ENCODE results near the gene SERGEF. TPM values are rescaled to one million over a fixed set of nuclear protein-coding genes. Genes with fewer than 3 reads are reported as not detected.

The SERGEF gene
- polyA plus RNA-seq, 3 donors, result 14.3 to 33.7 (median 33.3) TPM

DNA sequence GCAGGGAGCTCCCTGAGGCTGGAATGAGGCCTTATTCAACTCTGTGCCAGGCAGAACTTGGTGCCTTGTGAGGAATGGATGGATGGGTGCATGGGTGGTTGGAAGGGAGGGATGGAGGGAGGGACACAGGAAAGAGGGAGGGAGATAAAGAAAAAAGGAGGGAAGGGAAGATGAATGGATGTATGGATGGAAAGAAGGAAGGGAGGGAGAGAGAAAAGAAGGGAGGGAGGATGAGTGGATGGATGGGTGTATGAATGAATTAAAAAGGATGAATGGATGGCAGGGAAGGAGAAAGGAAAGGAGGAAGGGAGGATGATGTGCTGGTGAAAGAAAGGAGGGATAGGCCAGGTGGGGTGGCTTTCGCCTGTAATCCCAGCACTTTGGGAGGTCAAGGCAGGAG, 243.6 kb downstream of the SERGEF start:
- Mint-ChIP-seq H3K27me3 (ENCODE audit: low read depth in 3 of 3) (peaks cover 0 to 3% (median 1%) of the 10 kb centered on the region in 3 donors), H3K36me3 (no peaks in the 10 kb centered on the region), H3K9me3 (peaks cover 0 to 2% (median 0%) of the 10 kb centered on the region in 7 donors), H3K4me1 (no peaks in the 10 kb centered on the region), H3K4me3 (no peak overlapping the region), H3K27ac (no peak overlapping the region)
- no peaks in the 10 kb centered on the region for H3K9me3 ChIP-seq (replicated peaks in 1 of 2; ENCODE audit: control insufficient read depth in 1 of 2, insufficient read depth in 1 of 2, low read length in 2 of 2)
- H3K36me3 ChIP-seq (replicated peaks in 1 of 2; ENCODE audit: control insufficient read depth in 1 of 2, insufficient read depth in 2 of 2, low read length in 2 of 2), result no peaks in the 10 kb centered on the region
- TF ChIP-seq, protein P1, sequence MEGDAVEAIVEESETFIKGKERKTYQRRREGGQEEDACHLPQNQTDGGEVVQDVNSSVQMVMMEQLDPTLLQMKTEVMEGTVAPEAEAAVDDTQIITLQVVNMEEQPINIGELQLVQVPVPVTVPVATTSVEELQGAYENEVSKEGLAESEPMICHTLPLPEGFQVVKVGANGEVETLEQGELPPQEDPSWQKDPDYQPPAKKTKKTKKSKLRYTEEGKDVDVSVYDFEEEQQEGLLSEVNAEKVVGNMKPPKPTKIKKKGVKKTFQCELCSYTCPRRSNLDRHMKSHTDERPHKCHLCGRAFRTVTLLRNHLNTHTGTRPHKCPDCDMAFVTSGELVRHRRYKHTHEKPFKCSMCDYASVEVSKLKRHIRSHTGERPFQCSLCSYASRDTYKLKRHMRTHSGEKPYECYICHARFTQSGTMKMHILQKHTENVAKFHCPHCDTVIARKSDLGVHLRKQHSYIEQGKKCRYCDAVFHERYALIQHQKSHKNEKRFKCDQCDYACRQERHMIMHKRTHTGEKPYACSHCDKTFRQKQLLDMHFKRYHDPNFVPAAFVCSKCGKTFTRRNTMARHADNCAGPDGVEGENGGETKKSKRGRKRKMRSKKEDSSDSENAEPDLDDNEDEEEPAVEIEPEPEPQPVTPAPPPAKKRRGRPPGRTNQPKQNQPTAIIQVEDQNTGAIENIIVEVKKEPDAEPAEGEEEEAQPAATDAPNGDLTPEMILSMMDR (IDR thresholded peaks at IDR 0.05), result no peak
- H3K79me2 ChIP-seq (ENCODE audit: insufficient read depth, low read length), result no peaks in the 10 kb centered on the region
- H3K4me2 ChIP-seq (replicated peaks; ENCODE audit: extremely low read depth, low read length, poor library complexity, severe bottlenecking), result no peak overlapping the region
- H3K4me1 ChIP-seq (ENCODE audit: control insufficient read depth in 1 of 2, insufficient read depth in 2 of 2, low read length in 2 of 2), result no peaks in the 10 kb centered on the region
- H3K27ac ChIP-seq (ENCODE audit: low read depth in 1 of 2, low read length in 2 of 2), result no peak overlapping the region
- no peak overlapping the region for H3K4me3 ChIP-seq (replicated peaks in 1 of 3; ENCODE audit: low read depth in 2 of 3, low read length in 3 of 3)
- DNase-seq, result no peak
- no peak overlapping the region for H2AFZ ChIP-seq (ENCODE audit: insufficient read depth, low read depth, low read length, poor library complexity, severe bottlenecking)
- H4K20me1 ChIP-seq (ENCODE audit: insufficient read depth, low read length), result no peaks in the 10 kb centered on the region
- intact Hi-C loops (cut with micrococcal nuclease), result no loop called here
- WGBS (ENCODE audit: insufficient coverage), result no CpG with 5 or more reads among the region's 1 CpG
- H3K27me3 ChIP-seq (ENCODE audit: control insufficient read depth in 2 of 2, insufficient read depth in 2 of 2, low read length in 2 of 2), result no peaks in the 10 kb centered on the region
- H3K9ac ChIP-seq (ENCODE audit: insufficient read depth, low read length, poor library complexity, severe bottlenecking), result no peak overlapping the region

DNA sequence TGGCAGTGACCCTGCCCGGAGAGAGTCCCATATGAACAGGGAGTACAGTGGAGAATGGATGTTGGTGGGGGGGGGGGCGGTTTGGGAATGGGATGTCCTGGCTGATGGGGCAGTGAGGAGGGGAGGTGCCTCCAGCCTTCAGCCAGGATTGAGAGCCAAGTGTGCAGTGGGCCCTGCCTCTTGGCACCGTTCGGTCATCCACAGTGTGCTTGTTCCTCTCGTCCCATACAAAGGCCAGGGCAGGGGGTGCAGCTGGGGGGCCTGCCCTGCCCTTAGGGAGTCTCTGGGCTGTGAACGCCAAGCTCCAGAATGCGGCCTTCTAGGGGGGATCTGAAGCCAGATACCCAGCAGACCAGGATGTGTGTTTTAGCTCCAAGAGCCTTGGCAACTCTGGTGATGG, 244.3 kb downstream of the SERGEF start:
- no peak overlapping the region for H3K4me3 ChIP-seq (replicated peaks in 1 of 3; ENCODE audit: low read depth in 2 of 3, low read length in 3 of 3)
- H3K4me2 ChIP-seq (replicated peaks; ENCODE audit: extremely low read depth, low read length, poor library complexity, severe bottlenecking), result no peak overlapping the region
- Mint-ChIP-seq H3K27me3 (ENCODE audit: low read depth in 3 of 3) (peaks cover 0 to 3% (median 1%) of the 10 kb centered on the region in 3 donors), H3K4me3 (no peak overlapping the region), H3K9me3 (peaks cover 0 to 2% (median 0%) of the 10 kb centered on the region in 7 donors), H3K27ac (no peak overlapping the region), H3K4me1 (no peaks in the 10 kb centered on the region), H3K36me3 (no peaks in the 10 kb centered on the region)
- H3K4me1 ChIP-seq (ENCODE audit: control insufficient read depth in 1 of 2, insufficient read depth in 2 of 2, low read length in 2 of 2), result no peaks in the 10 kb centered on the region
- no peaks in the 10 kb centered on the region for H3K36me3 ChIP-seq (replicated peaks in 1 of 2; ENCODE audit: control insufficient read depth in 1 of 2, insufficient read depth in 2 of 2, low read length in 2 of 2)
- H3K79me2 ChIP-seq (ENCODE audit: insufficient read depth, low read length), result no peaks in the 10 kb centered on the region
- no peaks in the 10 kb centered on the region for H4K20me1 ChIP-seq (ENCODE audit: insufficient read depth, low read length)
- no peak overlapping the region for H3K9ac ChIP-seq (ENCODE audit: insufficient read depth, low read length, poor library complexity, severe bottlenecking)
- no peak overlapping the region for H2AFZ ChIP-seq (ENCODE audit: insufficient read depth, low read depth, low read length, poor library complexity, severe bottlenecking)
- intact Hi-C loops (cut with micrococcal nuclease), result no loop called here
- TF ChIP-seq, protein P1 (IDR thresholded peaks at IDR 0.05), result no peak
- no peaks in the 10 kb centered on the region for H3K9me3 ChIP-seq (replicated peaks in 1 of 2; ENCODE audit: control insufficient read depth in 1 of 2, insufficient read depth in 1 of 2, low read length in 2 of 2)
- 95% methylated on average over 4 of the region's 7 CpGs for WGBS (ENCODE audit: insufficient coverage)
- no peaks in the 10 kb centered on the region for H3K27me3 ChIP-seq (ENCODE audit: control insufficient read depth in 2 of 2, insufficient read depth in 2 of 2, low read length in 2 of 2)
- no peak for DNase-seq
- H3K27ac ChIP-seq (ENCODE audit: low read depth in 1 of 2, low read length in 2 of 2), result no peak overlapping the region

All from CD14-positive monocyte (primary cell).